ENCODE data around the gene TSHR.
A peak's percentile ranks its signal among the peaks of the same experiment; 100 is the strongest.
"Not testable (repeated sequence)": the region's sequence is repeated elsewhere in the genome, so short reads cannot be mapped to it uniquely, and the experiment has no call there.

The TSHR gene

DNA sequence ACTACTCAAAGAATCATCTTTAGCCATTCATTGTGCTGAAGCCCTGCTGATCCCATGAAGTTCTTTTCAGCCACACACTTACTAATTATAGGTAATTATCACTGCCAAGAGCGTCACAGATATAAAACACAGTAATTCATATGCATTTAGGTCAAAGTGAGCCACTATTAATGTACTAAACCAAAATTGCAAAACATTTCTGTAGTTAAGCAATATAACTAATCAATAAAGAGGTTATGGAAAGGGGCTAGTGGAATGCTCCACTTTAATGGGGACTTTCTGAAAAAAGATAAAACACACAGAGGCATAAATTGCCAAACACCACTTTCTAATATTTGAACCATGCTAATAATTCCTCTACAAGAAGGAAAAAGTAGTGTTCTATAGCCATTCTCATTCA is 7.1 kb upstream of the TSHR start:
- TF ChIP-seq TCF4 (CRISPR knock-in tag; IDR thresholded peaks at IDR 0.05; ENCODE audit: borderline replicate concordance) (no peak), SNAI2 (CRISPR knock-in tag; IDR thresholded peaks at IDR 0.05) (no peak), ZC3H10 (CRISPR knock-in tag; IDR thresholded peaks at IDR 0.05) (no peak)
- TF ChIP-seq, protein P1, sequence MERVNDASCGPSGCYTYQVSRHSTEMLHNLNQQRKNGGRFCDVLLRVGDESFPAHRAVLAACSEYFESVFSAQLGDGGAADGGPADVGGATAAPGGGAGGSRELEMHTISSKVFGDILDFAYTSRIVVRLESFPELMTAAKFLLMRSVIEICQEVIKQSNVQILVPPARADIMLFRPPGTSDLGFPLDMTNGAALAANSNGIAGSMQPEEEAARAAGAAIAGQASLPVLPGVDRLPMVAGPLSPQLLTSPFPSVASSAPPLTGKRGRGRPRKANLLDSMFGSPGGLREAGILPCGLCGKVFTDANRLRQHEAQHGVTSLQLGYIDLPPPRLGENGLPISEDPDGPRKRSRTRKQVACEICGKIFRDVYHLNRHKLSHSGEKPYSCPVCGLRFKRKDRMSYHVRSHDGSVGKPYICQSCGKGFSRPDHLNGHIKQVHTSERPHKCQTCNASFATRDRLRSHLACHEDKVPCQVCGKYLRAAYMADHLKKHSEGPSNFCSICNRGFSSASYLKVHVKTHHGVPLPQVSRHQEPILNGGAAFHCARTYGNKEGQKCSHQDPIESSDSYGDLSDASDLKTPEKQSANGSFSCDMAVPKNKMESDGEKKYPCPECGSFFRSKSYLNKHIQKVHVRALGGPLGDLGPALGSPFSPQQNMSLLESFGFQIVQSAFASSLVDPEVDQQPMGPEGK (CRISPR knock-in tag; IDR thresholded peaks at IDR 0.05; ENCODE audit: borderline replicate concordance), result no peak
- TF ChIP-seq, protein P2, sequence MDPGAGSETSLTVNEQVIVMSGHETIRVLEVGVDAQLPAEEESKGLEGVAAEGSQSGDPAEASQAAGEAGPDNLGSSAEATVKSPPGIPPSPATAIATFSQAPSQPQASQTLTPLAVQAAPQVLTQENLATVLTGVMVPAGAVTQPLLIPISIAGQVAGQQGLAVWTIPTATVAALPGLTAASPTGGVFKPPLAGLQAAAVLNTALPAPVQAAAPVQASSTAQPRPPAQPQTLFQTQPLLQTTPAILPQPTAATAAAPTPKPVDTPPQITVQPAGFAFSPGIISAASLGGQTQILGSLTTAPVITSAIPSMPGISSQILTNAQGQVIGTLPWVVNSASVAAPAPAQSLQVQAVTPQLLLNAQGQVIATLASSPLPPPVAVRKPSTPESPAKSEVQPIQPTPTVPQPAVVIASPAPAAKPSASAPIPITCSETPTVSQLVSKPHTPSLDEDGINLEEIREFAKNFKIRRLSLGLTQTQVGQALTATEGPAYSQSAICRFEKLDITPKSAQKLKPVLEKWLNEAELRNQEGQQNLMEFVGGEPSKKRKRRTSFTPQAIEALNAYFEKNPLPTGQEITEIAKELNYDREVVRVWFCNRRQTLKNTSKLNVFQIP (CRISPR knock-in tag; IDR thresholded peaks at IDR 0.05; ENCODE audit: borderline replicate concordance, low read depth), result no peak
- no peak for ATAC-seq

DNA sequence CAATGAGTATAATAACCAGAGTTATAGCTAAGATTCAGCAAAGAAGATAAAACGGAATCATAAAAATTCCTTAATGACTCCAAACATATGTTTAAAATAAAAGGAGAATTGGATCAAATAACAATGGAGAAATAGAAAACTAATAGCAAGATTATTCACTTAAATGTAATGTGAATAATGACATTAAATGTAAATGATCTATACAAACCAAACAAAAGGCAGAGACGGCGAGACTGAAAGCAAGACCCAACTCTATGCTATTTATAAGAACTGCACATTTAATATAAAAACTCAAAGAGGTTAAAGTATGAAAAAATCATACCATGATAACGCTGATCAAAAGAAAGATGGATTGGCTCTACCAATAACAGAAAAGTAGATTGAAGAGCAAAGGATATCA is 3.9 kb upstream of the TSHR start:
- ATAC-seq, result no peak
- TF ChIP-seq ZNF565 (CRISPR knock-in tag; conservative IDR thresholded peaks at IDR 0.05; ENCODE audit: low read depth), result no peak
- TF ChIP-seq, protein P2 (CRISPR knock-in tag; IDR thresholded peaks at IDR 0.05; ENCODE audit: borderline replicate concordance, low read depth), result no peak
- TF ChIP-seq, protein P3, sequence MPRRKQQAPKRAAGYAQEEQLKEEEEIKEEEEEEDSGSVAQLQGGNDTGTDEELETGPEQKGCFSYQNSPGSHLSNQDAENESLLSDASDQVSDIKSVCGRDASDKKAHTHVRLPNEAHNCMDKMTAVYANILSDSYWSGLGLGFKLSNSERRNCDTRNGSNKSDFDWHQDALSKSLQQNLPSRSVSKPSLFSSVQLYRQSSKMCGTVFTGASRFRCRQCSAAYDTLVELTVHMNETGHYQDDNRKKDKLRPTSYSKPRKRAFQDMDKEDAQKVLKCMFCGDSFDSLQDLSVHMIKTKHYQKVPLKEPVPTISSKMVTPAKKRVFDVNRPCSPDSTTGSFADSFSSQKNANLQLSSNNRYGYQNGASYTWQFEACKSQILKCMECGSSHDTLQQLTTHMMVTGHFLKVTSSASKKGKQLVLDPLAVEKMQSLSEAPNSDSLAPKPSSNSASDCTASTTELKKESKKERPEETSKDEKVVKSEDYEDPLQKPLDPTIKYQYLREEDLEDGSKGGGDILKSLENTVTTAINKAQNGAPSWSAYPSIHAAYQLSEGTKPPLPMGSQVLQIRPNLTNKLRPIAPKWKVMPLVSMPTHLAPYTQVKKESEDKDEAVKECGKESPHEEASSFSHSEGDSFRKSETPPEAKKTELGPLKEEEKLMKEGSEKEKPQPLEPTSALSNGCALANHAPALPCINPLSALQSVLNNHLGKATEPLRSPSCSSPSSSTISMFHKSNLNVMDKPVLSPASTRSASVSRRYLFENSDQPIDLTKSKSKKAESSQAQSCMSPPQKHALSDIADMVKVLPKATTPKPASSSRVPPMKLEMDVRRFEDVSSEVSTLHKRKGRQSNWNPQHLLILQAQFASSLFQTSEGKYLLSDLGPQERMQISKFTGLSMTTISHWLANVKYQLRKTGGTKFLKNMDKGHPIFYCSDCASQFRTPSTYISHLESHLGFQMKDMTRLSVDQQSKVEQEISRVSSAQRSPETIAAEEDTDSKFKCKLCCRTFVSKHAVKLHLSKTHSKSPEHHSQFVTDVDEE (CRISPR knock-in tag; IDR thresholded peaks at IDR 0.05), result no peak

DNA sequence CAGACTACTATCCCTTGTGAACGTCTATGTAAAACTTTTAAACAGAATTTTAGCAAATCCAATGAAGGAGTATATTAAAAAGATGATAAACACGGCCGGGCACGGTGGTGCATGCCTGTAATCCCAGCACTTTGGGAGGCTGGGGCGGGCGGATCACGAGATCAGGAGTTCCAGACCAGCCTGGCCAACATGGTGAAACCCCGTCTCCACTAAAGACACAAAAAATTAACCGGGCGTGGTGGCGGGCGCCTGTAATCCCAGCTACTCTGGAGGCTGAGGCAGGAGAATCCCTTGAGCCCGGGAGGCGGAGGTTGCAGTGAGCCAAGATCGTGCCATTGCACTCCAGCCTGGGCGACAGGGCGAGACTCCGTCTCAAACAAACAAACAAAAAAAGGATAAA is 2.2 kb upstream of the TSHR start:
- not testable (repeated sequence) for ATAC-seq

DNA sequence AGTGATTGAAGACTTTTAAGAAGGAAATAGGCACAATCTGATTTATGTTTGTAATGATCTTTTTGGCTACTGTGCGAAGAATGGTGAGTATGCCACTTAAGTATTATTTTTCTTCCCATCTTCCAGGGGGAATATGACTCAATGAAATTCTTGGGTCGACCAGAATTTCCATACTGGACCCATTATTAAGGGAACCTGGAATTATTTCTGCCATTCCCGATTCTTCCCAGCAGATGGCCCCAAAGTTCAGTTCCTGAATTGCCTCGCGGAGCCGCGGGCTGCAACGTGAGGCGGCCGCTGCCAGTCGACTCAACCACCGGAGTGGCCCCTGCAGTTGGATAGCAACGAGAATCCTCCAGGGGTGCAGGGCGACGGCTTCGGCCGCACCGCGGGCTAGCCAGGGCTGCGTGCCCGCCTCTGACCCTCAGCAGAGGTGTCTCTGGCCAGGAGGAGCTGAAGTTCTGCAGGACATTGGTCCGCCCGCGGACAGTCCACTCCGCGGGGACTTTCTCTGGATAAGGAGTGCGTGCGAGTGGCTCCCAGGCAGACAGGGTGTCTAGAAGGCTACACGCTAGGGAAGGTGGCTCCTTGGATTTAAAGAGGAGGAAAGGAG is 628 bp upstream of the TSHR start:
- TF ChIP-seq ISL1 (CRISPR knock-in tag; IDR thresholded peaks at IDR 0.05), result peak; percentile 67
- TF ChIP-seq OSR1 (CRISPR knock-in tag; IDR thresholded peaks at IDR 0.05), result no peak
- no peak for TF ChIP-seq GLIS3 (CRISPR knock-in tag; IDR thresholded peaks at IDR 0.05)
- TF ChIP-seq ZNF8 (CRISPR knock-in tag; IDR thresholded peaks at IDR 0.05), result no peak
- ATAC-seq, result peak; percentile 98

DNA sequence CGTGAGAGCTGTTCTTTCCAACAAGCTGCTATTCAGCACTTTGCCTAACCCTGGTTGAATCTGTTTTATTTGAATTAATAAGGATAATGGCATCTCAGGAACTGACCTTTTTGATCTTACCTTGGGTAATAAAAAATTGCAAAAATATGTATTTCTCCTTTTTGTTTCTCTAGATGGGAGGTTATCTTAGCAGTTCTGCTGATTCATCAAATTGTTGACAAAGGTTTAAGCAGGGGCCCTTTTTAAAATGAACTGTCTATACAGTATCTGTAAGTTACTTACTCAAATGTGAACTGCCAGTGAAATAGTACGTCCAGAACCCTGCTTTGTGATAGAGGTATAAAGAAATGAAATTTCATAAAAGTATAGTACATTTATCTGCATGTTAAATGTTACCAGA is 681 bp downstream of the TSHR start:
- TF ChIP-seq, protein P4, sequence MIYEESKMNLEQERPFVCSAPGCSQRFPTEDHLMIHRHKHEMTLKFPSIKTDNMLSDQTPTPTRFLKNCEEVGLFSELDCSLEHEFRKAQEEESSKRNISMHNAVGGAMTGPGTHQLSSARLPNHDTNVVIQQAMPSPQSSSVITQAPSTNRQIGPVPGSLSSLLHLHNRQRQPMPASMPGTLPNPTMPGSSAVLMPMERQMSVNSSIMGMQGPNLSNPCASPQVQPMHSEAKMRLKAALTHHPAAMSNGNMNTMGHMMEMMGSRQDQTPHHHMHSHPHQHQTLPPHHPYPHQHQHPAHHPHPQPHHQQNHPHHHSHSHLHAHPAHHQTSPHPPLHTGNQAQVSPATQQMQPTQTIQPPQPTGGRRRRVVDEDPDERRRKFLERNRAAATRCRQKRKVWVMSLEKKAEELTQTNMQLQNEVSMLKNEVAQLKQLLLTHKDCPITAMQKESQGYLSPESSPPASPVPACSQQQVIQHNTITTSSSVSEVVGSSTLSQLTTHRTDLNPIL (CRISPR knock-in tag; IDR thresholded peaks at IDR 0.05; ENCODE audit: low read depth), result no peak
- TF ChIP-seq, protein P3 (CRISPR knock-in tag; IDR thresholded peaks at IDR 0.05), result no peak
- TF ChIP-seq, protein P5, sequence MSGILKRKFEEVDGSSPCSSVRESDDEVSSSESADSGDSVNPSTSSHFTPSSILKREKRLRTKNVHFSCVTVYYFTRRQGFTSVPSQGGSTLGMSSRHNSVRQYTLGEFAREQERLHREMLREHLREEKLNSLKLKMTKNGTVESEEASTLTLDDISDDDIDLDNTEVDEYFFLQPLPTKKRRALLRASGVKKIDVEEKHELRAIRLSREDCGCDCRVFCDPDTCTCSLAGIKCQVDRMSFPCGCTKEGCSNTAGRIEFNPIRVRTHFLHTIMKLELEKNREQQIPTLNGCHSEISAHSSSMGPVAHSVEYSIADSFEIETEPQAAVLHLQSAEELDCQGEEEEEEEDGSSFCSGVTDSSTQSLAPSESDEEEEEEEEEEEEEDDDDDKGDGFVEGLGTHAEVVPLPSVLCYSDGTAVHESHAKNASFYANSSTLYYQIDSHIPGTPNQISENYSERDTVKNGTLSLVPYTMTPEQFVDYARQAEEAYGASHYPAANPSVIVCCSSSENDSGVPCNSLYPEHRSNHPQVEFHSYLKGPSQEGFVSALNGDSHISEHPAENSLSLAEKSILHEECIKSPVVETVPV (CRISPR knock-in tag; IDR thresholded peaks at IDR 0.05), result no peak
- no peak for TF ChIP-seq ZC3H10 (CRISPR knock-in tag; IDR thresholded peaks at IDR 0.05)
- no peak for TF ChIP-seq TOX (CRISPR knock-in tag; IDR thresholded peaks at IDR 0.05; ENCODE audit: borderline replicate concordance)
- no peak for TF ChIP-seq BACH2 (CRISPR knock-in tag; IDR thresholded peaks at IDR 0.05; ENCODE audit: borderline replicate concordance)
- TF ChIP-seq ZNF8 (CRISPR knock-in tag; IDR thresholded peaks at IDR 0.05), result no peak
- TF ChIP-seq, protein P1 (CRISPR knock-in tag; IDR thresholded peaks at IDR 0.05; ENCODE audit: borderline replicate concordance), result no peak
- ATAC-seq, result no peak

Data from SK-N-SH treated with all-trans-retinoic acid at 6 μM for 48 hours (cell line).